GM04503 (cell line): Measurements from ENCODE around the gene ZNHIT3.
"Not testable (repeated sequence)": the region's sequence is repeated elsewhere in the genome, so short reads cannot be mapped to it uniquely, and the experiment has no call there.

ENCODE experiments used
- DNase-seq: peaks from one replicate; pipeline ENCODE4 v3.0.0-alpha.2; 2012; ENCODE audit warnings: low read depth

The ZNHIT3 gene

DNA sequence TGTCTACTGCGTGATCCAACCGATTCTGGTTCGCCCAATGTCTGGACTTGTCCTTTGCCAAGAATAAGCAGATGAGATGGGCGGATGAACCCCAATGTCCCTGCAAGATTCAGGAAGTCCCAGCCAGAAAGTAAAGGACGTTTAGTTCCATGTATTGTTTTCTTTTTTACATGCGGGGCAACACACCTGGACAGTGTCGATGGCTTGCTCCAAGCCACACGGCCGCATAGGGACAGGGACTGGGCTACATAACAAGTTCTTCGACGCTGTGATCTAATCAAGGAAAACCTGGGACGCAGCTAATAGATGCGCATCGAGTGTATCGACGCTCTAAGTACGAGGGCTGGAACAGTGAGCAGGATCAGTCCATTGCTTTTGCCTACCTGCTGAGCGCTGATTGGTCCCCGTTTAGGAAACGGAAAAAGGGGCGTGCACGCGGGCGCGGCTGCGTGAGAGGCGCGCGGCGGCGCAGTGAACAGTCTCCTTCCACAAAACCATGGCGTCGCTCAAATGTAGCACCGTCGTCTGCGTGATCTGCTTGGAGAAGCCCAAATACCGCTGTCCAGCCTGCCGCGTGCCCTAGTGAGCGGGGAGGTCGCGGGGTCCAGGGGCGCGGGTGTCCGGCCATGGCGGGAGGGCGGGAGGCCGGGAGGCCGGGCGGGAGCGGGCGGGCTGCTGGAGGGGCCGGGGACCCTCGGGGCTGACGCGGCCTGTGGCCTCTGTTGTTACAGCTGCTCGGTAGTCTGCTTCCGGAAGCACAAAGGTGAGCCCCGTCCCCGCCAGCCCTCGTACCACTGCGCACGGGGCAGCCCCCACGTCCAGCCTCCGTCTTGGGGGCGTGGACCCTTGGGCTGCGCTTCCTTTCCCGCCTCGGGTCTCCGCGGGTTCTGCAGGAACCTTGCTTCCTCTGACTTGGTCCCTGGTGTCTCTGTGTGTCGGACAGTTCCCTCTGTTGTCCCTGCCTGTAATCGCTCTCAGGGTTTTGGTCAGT is at the start of gene ZNHIT3:
ZNHIT3 (plus strand) TSS at position 478 of the 991 bp plus-strand sequence; CDS start at position 497, 19 bp downstream.
- DNase-seq: peak; percentile 79

GRCh38 chr17:36441792-36442191 is 44.7 kb upstream of the ZNHIT3 start:
- not testable (repeated sequence) for DNase-seq

DNA sequence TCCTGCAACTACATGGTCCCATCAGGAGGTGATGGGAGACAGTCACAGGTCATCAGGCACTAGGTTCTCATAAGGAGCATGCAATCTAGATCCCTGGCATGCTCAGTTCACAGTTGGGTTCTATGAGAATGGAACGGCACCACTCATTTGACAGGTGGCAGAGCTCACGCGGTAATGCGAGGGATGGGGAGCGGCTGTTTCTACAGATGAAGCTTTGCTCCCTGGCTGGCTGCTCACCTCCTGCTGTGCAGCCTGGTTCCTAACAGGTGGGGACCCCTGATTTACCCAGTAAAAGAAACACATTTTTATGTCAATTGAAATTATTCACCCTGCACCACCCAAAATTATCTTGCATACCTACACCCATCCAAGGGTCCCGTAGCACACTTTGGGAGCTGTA is 42.7 kb upstream of the ZNHIT3 start:
- no peak for DNase-seq

- not testable (repeated sequence) for DNase-seq
Observed at GRCh38 chr17:36449997-36450396, 36.5 kb upstream of the ZNHIT3 start.

DNA sequence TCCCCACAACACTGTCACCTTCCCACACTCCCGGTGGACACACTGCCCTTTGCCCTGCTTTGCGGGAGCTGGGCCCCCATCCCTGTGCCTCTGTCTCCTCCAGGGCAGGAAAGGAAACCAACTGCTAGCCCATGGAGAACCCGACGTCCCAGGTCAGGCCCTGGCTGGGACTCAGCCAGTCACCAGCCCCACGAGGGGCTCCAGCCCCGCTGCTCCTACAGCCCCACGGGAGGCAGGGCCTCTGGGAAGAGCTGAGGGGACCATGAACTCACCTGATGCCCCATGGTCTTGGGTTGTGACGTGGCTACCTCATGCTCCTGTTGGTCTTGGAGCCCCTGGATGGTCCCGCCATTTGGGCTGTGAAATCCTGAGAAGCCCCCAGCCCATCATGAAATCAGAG is 33.6 kb upstream of the ZNHIT3 start:
- not testable (repeated sequence) for DNase-seq

GRCh38 chr17:36457701-36458100 is 28.8 kb upstream of the ZNHIT3 start:
- DNase-seq: not testable (repeated sequence)

- DNase-seq: no peak
Observed at GRCh38 chr17:36459045-36459444, 27.4 kb upstream of the ZNHIT3 start.

GRCh38 chr17:36459601-36460000 is 26.9 kb upstream of the ZNHIT3 start:
- DNase-seq: no peak

DNA sequence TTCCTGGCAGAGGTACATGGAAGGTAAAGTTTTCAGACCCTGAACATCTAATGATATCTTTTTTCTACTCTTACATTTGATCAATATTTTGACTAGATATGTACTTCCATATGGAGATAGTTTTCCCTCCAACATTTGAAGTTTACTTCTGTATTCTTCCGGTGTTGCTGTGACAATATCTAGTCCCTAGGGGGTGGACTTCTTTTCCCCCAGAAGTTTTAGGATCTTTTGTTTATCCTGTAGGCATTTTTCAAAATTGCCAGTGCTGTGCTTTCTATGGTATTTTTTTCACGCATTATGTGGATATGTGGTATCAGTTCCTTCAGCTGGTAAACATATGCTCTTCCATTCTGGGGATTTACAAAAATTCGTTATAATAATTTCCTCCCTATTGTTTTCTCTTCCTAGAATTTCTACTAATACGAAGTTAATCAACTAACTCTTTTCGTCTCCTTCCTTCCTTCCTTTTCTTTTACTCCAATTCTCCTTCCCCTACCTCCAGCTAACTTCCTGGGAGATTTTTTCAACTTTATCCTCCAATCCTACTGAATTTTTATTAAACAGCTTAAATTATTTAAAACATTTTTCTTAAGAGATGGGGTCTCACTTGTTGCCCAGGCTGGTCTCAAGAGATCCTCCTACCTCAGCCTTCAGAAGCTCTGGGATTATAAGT is 26.1 kb upstream of the ZNHIT3 start:
- no peak for DNase-seq

DNA sequence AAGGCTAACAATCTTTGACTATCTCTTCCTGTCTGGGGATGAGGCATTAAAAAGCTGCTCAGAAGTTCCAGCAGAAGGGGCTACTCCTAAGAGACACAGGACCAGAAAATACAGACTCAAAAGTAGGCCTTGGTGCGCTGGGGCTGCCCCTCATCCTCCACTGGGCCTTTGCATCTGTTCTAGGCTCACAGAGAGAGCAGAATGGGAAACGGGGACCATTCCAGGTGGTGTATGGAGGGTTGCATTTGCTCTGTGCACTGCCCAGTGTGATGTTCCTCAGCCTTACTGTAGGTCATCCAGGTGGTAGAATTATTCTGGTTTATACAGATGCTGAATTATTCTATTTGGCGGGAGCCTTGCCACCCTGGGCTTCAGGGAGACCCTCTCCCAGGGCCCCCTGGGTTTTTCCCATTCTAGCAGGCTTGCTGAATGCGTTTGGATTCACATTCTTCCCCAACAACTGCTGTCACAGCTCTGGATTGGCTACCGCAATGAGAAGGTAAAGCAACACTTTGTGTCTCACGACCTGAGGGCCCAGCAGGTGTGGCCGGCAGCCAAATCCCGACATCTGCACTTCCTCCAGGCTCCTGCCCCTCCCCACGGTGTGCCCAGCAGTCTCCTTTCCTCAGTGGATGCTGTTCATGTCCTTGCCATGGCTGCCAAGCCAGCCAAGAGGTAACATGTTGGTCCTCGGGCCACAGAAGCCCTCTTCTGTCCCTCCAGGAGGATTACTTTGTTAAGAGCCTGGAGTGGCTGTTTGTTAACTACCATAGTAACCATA is 25.0 kb upstream of the ZNHIT3 start:
- no peak for DNase-seq

DNA sequence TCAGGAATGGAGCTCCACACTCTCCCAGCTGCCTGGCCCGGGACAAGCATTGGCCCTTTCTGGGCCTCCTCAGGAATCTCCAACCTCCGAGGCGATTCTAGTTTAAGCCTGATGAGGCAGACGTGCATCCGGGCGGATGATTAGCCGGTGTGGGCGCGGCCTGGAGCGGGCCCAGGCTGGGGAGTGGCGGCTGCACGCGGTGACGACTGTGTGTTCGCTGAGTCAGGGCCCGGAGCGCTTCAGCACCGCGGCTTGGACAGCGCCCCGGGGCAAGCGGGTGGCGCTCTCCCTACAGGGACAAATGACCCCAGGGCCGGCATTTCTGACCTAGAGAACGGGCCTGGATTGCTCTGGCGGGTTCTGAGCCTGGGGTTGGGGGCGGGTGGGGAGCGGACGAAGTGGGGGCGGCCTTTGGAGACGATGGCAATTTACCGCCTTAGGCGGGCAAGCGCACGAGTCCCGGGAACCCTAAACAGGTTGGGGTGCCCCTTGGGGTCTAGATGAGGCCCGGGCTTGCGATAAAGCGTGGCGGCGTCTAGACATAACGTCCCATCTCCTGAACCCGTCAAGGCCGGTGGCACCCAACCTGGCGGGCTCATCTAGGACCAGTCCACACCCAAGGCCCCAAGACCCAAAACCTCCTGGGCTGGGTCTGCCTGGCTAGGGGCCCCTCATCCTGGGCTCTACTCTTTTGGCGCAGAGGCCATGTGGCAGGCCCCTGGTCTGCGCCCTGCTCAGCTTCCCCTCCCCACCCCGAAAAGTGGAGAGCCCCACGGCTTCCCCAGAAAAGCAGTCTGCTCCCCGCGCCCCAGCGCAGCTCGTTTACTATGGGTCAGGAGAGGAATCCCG is 22.3 kb upstream of the ZNHIT3 start:
- peak; percentile 30 for DNase-seq

DNA sequence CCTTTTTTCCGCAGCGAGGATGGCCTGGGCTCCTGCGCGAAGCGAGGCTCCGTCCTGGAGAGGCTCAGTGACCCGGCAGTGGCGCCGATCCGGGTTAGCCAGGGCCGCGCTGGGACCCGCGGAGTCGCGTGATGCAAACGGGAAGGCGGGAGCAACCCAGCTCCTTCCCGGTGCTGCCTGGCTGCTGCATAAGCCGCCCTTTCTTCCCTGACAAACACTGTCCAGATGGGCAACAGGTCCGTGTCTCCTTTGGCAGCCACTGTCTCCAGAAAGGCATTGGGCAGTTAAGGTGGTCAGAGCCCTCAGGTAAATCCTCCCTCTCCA is 21.8 kb upstream of the ZNHIT3 start:
- DNase-seq: no peak

DNA sequence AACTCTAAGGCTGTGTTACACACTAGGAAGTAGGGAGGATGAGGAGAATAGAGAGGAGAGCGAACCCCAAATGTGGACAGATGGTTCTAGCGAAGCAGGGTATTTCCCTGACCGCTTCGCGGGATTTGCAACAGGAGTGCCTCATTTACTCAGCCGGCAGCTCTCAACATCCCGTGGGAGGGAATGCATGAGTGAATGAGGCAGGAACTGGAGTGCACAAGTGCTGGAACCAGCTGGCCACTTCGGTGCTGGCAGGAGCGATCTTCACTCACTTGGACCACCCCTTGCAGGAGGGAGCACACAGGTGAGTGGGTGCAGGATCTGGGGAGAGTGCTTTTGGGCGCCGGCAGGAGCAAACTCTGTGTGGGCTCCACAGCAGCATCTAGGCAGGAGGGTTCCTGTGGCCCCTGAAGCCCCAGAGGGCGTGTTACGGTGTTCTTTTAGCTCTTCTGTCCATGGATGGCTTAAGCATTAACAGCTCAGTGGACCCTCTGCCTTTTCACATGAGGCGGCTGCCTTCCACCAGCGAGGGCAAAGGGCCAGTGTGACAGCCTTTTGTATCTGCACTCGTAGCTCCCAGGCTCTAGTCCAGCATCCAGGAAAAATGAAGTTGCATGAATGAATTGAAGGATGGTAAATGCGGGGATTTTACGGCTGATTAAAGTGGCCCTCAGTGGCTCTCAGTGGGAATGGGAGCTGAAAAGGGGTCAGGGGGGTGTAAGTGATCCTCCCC is 17.4 kb upstream of the ZNHIT3 start:
- no peak for DNase-seq

- DNase-seq: no peak
Observed at GRCh38 chr17:36469733-36470132, 16.7 kb upstream of the ZNHIT3 start.

GRCh38 chr17:36470499-36470898 is 16.0 kb upstream of the ZNHIT3 start:
- no peak for DNase-seq

DNA sequence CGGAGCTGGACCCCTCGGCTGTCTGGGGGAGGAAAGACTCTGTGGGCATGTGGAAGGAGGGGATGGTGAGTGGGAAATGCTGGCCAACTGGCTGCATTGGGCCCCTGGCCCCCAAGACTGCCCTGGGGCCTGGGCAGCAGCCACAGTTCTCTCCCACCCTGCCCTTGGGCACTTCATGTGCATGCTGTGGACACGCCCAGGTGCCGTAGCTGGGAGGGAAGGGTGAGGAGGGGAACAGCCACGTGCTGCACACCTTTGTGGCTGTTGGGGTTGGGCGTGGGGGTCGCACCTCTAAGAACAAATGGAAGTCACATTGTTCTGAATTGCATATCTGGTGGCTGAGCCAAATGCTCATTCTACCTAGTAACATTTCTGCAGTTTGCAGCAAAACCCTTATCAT is 11.9 kb upstream of the ZNHIT3 start:
- DNase-seq: no peak

DNA sequence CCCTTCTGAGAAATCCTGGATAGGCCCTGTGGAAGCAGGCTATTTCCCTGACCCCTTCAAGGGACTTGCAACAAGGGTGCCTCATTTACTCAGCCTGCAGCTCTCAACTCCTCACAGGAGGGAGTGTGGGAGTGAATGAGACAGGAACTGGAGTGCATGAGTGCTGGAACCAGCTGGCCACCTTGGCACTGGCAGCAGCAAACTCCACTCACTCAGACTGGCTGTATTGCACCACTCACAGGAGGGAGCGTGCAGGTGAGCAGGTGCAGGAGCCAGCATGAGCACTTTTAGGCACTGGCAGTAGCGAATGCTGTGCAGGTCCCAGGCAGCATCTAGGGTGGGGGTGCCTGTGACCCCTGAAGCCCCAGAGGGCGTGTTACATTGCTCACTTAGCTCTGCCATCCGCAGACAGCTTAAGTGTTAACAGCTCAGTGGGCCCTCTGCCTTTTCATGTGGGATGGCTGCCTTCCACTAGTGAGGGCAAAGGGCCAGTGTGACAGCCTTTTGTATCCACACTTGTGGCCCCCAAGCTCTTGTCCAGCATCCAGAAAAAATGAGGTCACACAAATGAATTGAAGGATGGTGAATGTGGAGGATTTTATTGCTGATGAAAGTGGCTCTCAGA is 11.0 kb upstream of the ZNHIT3 start:
- DNase-seq: no peak

GRCh38 chr17:36481829-36482228 is 4.7 kb upstream of the ZNHIT3 start:
- no peak for DNase-seq

DNA sequence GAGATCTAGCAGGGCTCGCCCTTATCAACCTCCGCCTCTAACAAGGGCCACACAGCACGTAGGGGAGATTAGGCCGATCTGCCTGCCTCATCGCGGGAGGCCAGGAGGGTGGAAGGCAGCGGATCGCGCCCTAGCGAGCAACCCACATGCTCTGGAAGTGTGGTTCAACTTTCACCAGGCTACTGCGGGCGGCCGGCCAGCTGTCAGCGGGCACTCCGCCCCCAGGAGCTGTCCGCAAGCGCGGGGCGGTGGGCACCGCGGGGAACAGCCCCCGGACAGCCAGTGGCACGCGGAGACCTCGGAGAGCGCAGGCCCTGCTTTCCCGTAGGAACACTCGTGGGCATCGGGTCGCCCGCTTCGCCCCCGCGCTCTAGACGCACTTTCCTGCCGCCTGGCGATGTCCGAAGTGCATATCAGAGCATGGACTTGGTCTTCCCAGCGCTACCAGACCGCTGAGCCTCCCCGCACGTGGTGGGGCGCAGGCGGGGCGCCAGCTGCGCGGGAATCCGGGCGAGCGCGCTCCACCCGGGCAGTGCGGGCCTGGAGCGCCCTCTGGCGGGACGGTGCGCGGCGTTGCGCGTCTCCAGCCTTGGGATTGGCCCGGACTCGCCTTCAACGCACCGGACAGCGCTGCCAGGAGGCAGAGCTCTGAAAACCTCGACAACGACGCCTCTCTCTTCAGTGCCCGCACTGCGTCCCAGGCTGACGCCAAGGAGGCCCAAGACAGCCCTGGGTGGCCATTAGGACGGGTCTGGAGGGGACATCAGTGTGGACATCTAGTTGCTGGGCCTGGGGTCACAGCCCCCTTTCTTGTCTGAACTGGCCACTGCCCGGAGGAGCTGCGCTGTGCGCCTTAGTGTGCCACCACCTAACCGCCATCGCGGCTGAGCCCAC is 3.6 kb upstream of the ZNHIT3 start:
- DNase-seq: no peak
